ENCODE data around the gene MINDY1. TPM values are rescaled to one million over a fixed set of nuclear protein-coding genes. Genes with fewer than 3 reads are reported as not detected.

Gene MINDY1
- total and polyA plus RNA-seq, 10 of the 15 experiments (the other 5 are each of a cell fraction or from before 2014, with no cell fraction given), result 0.48 to 8.8 (median 5.0) TPM

GRCh38 chr1:151036356-151036755 lies 29.7 kb upstream of the MINDY1 start, which contains the start of gene BNIPL:
Gene BNIPL, plus strand, starts transcription at chr1:151036586. Its CDS starts 140 bp downstream, at chr1:151036726.
- in situ Hi-C loops (cut with MboI) (no loop called here), intact Hi-C loops (cut with micrococcal nuclease; ENCODE audit: unreplicated experiment) (no loop called here)
- 43% methylated on average over 2 of the region's 2 CpGs for WGBS (ENCODE audit: insufficient coverage, insufficient replicate concordance, low lambda C conversion rate, missing lambda C conversion rate)
- no TSS peak for BruUV-seq (replicated peaks)
- ChIA-PET SMC1A (ENCODE audit: uncharacterized antibody, unreplicated experiment) (no interaction called here), POLR2A (no interaction called here), CTCF (interaction anchor here (2.2 kb wide), 1 partner anchor 11 kb away, joined by 11 read pairs; no protein-coding TSS in a partner anchor), RAD21 (ENCODE audit: unreplicated experiment) (no interaction called here)
- H3K79me2 ChIP-seq (ENCODE audit: control insufficient read depth, insufficient read depth, low read length), result no peaks in the 10 kb centered on the region
- no peaks in the 10 kb centered on the region for H4K20me1 ChIP-seq (ENCODE audit: control insufficient read depth, insufficient read depth)
- no peak within 1 kb of the TSS for H2AFZ ChIP-seq (ENCODE audit: control insufficient read depth, low read depth, low read length)
- TF ChIP-seq RUNX3 (IDR thresholded peaks at IDR 0.05; ENCODE audit: low read length), result no peak
- no peak for TF ChIP-seq CBFB (IDR thresholded peaks at IDR 0.05; ENCODE audit: low read depth)
- TF ChIP-seq RAD21 (IDR thresholded peaks at IDR 0.05; ENCODE audit: insufficient read depth, low read depth, low read length), result no peak
- no peak for TF ChIP-seq HDGF (IDR thresholded peaks at IDR 0.05)
- no peak for TF ChIP-seq NKRF (conservative IDR thresholded peaks at IDR 0.05)
- TF ChIP-seq TBL1XR1 (IDR thresholded peaks at IDR 0.05; ENCODE audit: low read depth, low read length), result no peak
- TF ChIP-seq RB1 (IDR thresholded peaks at IDR 0.05; ENCODE audit: borderline replicate concordance), result no peak
- no peaks in the 10 kb centered on the region for H3K27me3 ChIP-seq (replicated peaks in 1 of 2; ENCODE audit: control insufficient read depth in 2 of 2, insufficient read depth in 2 of 2, low read length in 1 of 2)
- H3K9ac ChIP-seq (ENCODE audit: control insufficient read depth, insufficient read depth, low read length), result no peak within 1 kb of the TSS
- H3K4me1 ChIP-seq (ENCODE audit: control insufficient read depth, insufficient read depth, low read length), result no peaks in the 10 kb centered on the region
- ATAC-seq (no peak), FAIRE-seq (no peak), DNase-seq (ENCODE audit: low read depth, low spot score) (no peak)
- no peaks in the 10 kb centered on the region for H3K9me3 ChIP-seq (replicated peaks; ENCODE audit: control insufficient read depth, insufficient read depth, low read length)
- H3K27ac ChIP-seq (ENCODE audit: control insufficient read depth, insufficient read depth), result no peak within 1 kb of the TSS
- no peak within 1 kb of the TSS for H3K4me2 ChIP-seq (ENCODE audit: control insufficient read depth, insufficient read depth)
- H3K36me3 ChIP-seq (ENCODE audit: control insufficient read depth in 2 of 2, insufficient read depth in 2 of 2, low read length in 1 of 2), result peaks cover 2% of the 10 kb centered on the region in 2 experiments; a peak in 2 of 4 replicates
- no peak within 1 kb of the TSS for H3K4me3 ChIP-seq
